KBM-7 (cell line): ENCODE results near the gene MYH11.

Experiments used
- DNase-seq: peaks from one replicate; pipeline ENCODE4 v3.0.0-alpha.2; 2015
- in situ Hi-C: fragments of 300-500 bp; cut with MboI; formaldehyde crosslinking; loops from 2 replicates; pipeline ENCODE4 v1.14.3; 2020; ENCODE audit warnings: low sequenced_read_pairs, low pct_unique_long_range_greater_than_20kb, mixed read lengths

The MYH11 gene

GRCh38 chr16:15856901-15857698, at the start of gene MYH11:
TSS of gene MYH11 (minus strand) at chr16:15857028. CDS start at chr16:15838252, 18,776 bp downstream.
- no peak for DNase-seq
- in situ Hi-C loops, result no loop called here

GRCh38 chr16:15906439-15906838, 49.6 kb upstream of the MYH11 start:
- in situ Hi-C loops, result no loop called here
- no peak for DNase-seq

GRCh38 chr16:15903960-15904359, 47.1 kb upstream of the MYH11 start:
- in situ Hi-C loops, result no loop called here
- no peak for DNase-seq

GRCh38 chr16:15900901-15901500, 44.2 kb upstream of the MYH11 start:
- DNase-seq, result no peak
- in situ Hi-C loops, result no loop called here

- in situ Hi-C loops, result no loop called here
These were observed 43.5 kb upstream of the MYH11 start for GRCh38 chr16:15900357-15900756.

GRCh38 chr16:15899538-15900100, 42.8 kb upstream of the MYH11 start:
- peak; percentile 41 for DNase-seq
- in situ Hi-C loops, result no loop called here

More at GRCh38 chr16:15900357-15900756, 43.5 kb upstream of the MYH11 start:
- no peak for DNase-seq

GRCh38 chr16:15898654-15899053, 41.8 kb upstream of the MYH11 start:
- in situ Hi-C loops, result no loop called here
- no peak for DNase-seq

- in situ Hi-C loops, result no loop called here
- DNase-seq, result peak; percentile 15
These were observed 41.0 kb upstream of the MYH11 start for GRCh38 chr16:15897834-15898254.

- DNase-seq, result no peak
- in situ Hi-C loops, result no loop called here
These were observed 40.4 kb upstream of the MYH11 start for GRCh38 chr16:15897121-15897780.

- DNase-seq, result no peak
- in situ Hi-C loops, result no loop called here
These were observed 37.9 kb upstream of the MYH11 start for GRCh38 chr16:15894571-15895374.

- no peak for DNase-seq
- in situ Hi-C loops, result no loop called here
These were observed 34.7 kb upstream of the MYH11 start for GRCh38 chr16:15891508-15891907.

- DNase-seq, result peak; percentile 99
- in situ Hi-C loops, result no loop called here
These were observed 31.5 kb upstream of the MYH11 start, which contains the start of gene CEP20 for GRCh38 chr16:15888072-15888976. TSS of gene CEP20 (minus strand) at chr16:15888603. CDS start at chr16:15888585, 18 bp downstream.

- no peak for DNase-seq
- in situ Hi-C loops, result no loop called here
These were observed 30.5 kb upstream of the MYH11 start for GRCh38 chr16:15887283-15887682.

- DNase-seq, result no peak
- in situ Hi-C loops, result no loop called here
These were observed 29.2 kb upstream of the MYH11 start for GRCh38 chr16:15886078-15886477.

GRCh38 chr16:15885560-15886001, 28.8 kb upstream of the MYH11 start:
- in situ Hi-C loops, result no loop called here
- DNase-seq, result no peak

- in situ Hi-C loops, result no loop called here
- no peak for DNase-seq
These were observed 25.7 kb upstream of the MYH11 start for GRCh38 chr16:15882563-15882962.

- in situ Hi-C loops, result no loop called here
- DNase-seq, result no peak
These were observed 25.1 kb upstream of the MYH11 start for GRCh38 chr16:15881794-15882379.
